HG03571 (cell line): Measurements from ENCODE around the gene DEGS2.
A peak's percentile ranks its signal among the peaks of the same experiment; 100 is the strongest.
"Not testable (repeated sequence)": the region's sequence is repeated elsewhere in the genome, so short reads cannot be mapped to it uniquely, and the experiment has no call there.

Experiments
- ATAC-seq: cut with Tn5 transposase; IDR thresholded peaks from one replicate; pipeline ENCODE4 v1.9.1; 2021; ENCODE audit not compliant: unreplicated experiment

DEGS2 gene

GRCh38 chr14:100180671-100181070, 21.2 kb upstream of the DEGS2 start:
- ATAC-seq: not testable (repeated sequence)

- no peak for ATAC-seq
Measured at GRCh38 chr14:100178691-100179090, 19.2 kb upstream of the DEGS2 start.

GRCh38 chr14:100176811-100177327, 17.4 kb upstream of the DEGS2 start:
- no peak for ATAC-seq

GRCh38 chr14:100173353-100173752, 13.9 kb upstream of the DEGS2 start:
- ATAC-seq: no peak

- ATAC-seq: no peak
Measured at GRCh38 chr14:100172811-100173210, 13.4 kb upstream of the DEGS2 start.

- no peak for ATAC-seq
Measured at GRCh38 chr14:100170880-100171279, 11.4 kb upstream of the DEGS2 start.

GRCh38 chr14:100168506-100168905, 9.1 kb upstream of the DEGS2 start:
- no peak for ATAC-seq

- no peak for ATAC-seq
Measured at GRCh38 chr14:100165831-100166440, 6.5 kb upstream of the DEGS2 start.

- ATAC-seq: no peak
Measured at GRCh38 chr14:100165376-100165775, 5.9 kb upstream of the DEGS2 start.

- no peak for ATAC-seq
Measured at GRCh38 chr14:100160534-100160916, 1.1 kb upstream of the DEGS2 start.

GRCh38 chr14:100159865-100160533, 554 bp upstream of the DEGS2 start:
- no peak for ATAC-seq

- no peak for ATAC-seq
Measured at GRCh38 chr14:100158566-100159093, 815 bp downstream of the DEGS2 start.

GRCh38 chr14:100157548-100158232, 1.8 kb downstream of the DEGS2 start:
- ATAC-seq: peak; percentile 40

GRCh38 chr14:100156776-100157175, 2.7 kb downstream of the DEGS2 start:
- ATAC-seq: no peak

- ATAC-seq: no peak
Measured at GRCh38 chr14:100155756-100156616, 3.5 kb downstream of the DEGS2 start.

- ATAC-seq: no peak
Measured at GRCh38 chr14:100155049-100155621, 4.3 kb downstream of the DEGS2 start.

- ATAC-seq: no peak
Measured at GRCh38 chr14:100153560-100153959, 5.9 kb downstream of the DEGS2 start.

- ATAC-seq: no peak
Measured at GRCh38 chr14:100152091-100152490, 7.4 kb downstream of the DEGS2 start.

- ATAC-seq: no peak
Measured at GRCh38 chr14:100150932-100151587, 8.4 kb downstream of the DEGS2 start.
